HepG2 (cell line): ENCODE measurements around the gene PCBD2. TPM values are rescaled to one million over a fixed set of nuclear protein-coding genes. Genes with fewer than 3 reads are reported as not detected.

Experiments used
- FOXJ3 ChIP-seq: sonication (generic); formaldehyde crosslinking; IDR thresholded peaks from 2 replicates; pipeline ENCODE4 v1.4.0; 2020; ENCODE audit warnings: missing genetic modification reagents, mild to moderate bottlenecking, borderline replicate concordance
- GLMP ChIP-seq: sonication (generic); formaldehyde crosslinking; IDR thresholded peaks from 2 replicates; pipeline ENCODE4 v1.9.0; 2021; ENCODE audit warnings: missing genetic modification reagents, mild to moderate bottlenecking, borderline replicate concordance
- KLF13 ChIP-seq: sonication (generic); formaldehyde crosslinking; IDR thresholded peaks from 2 replicates; pipeline ENCODE4 v1.4.0; 2020; ENCODE audit warnings: mild to moderate bottlenecking, missing genetic modification reagents
- MAF1 ChIP-seq: sonication (generic); formaldehyde crosslinking; IDR thresholded peaks from 2 replicates; pipeline ENCODE4 v1.5.0; 2020; ENCODE audit warnings: missing genetic modification reagents, borderline replicate concordance
- PBX3 ChIP-seq: sonication (generic); formaldehyde crosslinking; IDR thresholded peaks from 2 replicates; pipeline ENCODE4 v1.8.1; 2023; ENCODE audit warnings: missing genetic modification reagents, inconsistent platforms, borderline replicate concordance
- SATB2 ChIP-seq: sonication (generic); formaldehyde crosslinking; IDR thresholded peaks from 2 replicates; pipeline ENCODE4 v1.5.0; 2020; ENCODE audit warnings: missing genetic modification reagents
- THAP11 ChIP-seq: IDR thresholded peaks from 2 replicates; pipeline ENCODE4 v1.6.1; 2016; ENCODE audit warnings: missing biosample characterization, missing genetic modification reagents
- ZFP37 ChIP-seq: sonication (generic); formaldehyde crosslinking; IDR thresholded peaks from 2 replicates; pipeline ENCODE4 v1.4.0; 2020; ENCODE audit warnings: missing genetic modification reagents, borderline replicate concordance
- ZMYM3 ChIP-seq: sonication (generic); formaldehyde crosslinking; IDR thresholded peaks from 2 replicates; pipeline ENCODE4 v1.5.1; 2020; ENCODE audit warnings: mild to moderate bottlenecking, missing genetic modification reagents
- ZNF550 ChIP-seq: sonication (generic); formaldehyde crosslinking; IDR thresholded peaks from 2 replicates; pipeline ENCODE4 v1.4.0; 2020; ENCODE audit warnings: mild to moderate bottlenecking, missing genetic modification reagents, borderline replicate concordance
- ZNF569 ChIP-seq: sonication (generic); formaldehyde crosslinking; IDR thresholded peaks from 2 replicates; pipeline ENCODE4 v1.5.0; 2020; ENCODE audit warnings: mild to moderate bottlenecking, missing genetic modification reagents, moderate library complexity, borderline replicate concordance
- ZNF572 ChIP-seq: sonication (generic); formaldehyde crosslinking; IDR thresholded peaks from 2 replicates; pipeline ENCODE4 v1.5.1; 2020; ENCODE audit warnings: mild to moderate bottlenecking, missing genetic modification reagents
- ZNF639 ChIP-seq: conservative IDR thresholded peaks from 2 replicates; pipeline ENCODE4 v1.6.1; 2018; ENCODE audit warnings: missing genetic modification reagents
- ZNF704 ChIP-seq: sonication (generic); formaldehyde crosslinking; IDR thresholded peaks from 2 replicates; pipeline ENCODE4 v1.8.1; 2023; ENCODE audit warnings: mild to moderate bottlenecking, inconsistent platforms, moderate library complexity, missing genetic modification reagents, borderline replicate concordance
- polyA plus RNA-seq, 8 experiments: library from polyadenylated mRNA; depleted of rRNA in 3 of 8; stranded (reverse) in 7 of 8; unstranded in 1 of 8; fragments of >200 nt; fragmentation: Illumina TruSeq in 4 of 8; extraction: Trizol in 4 of 8; gene quantifications; 2 replicates each; pipeline versions ENCODE4 v1.2.1 to v1.2.3, GENCODE V29; 2011 to 2016; ENCODE audit warnings: low read depth in 4 of 8, missing spikeins in 1 of 8, mixed read lengths in 1 of 8; ENCODE audit not compliant: insufficient read depth in 1 of 8
- total RNA-seq, 5 experiments: library from RNA; depleted of rRNA; stranded (reverse); fragments of >200 nt; fragmentation: Illumina TruSeq; extraction: Trizol; gene quantifications; 2 replicates each; pipeline ENCODE4 v1.2.3, GENCODE V29; 2016; ENCODE audit warnings: low read depth in 1 of 5
- TF ChIP-seq, protein P1 (sequence below): sonication (generic); formaldehyde crosslinking; IDR thresholded peaks from 2 replicates; pipeline ENCODE4 v1.8.0; 2022; ENCODE audit warnings: mild to moderate bottlenecking, missing genetic modification reagents; ENCODE audit not compliant: insufficient replicate concordance
- TF ChIP-seq, protein P2 (sequence below): sonication (generic); formaldehyde crosslinking; IDR thresholded peaks from 2 replicates; pipeline ENCODE4 v1.4.0; 2020; ENCODE audit warnings: missing genetic modification reagents

PCBD2 gene
- total and polyA plus RNA-seq, 2 of the 13 experiments (the other 11 are each of a cell fraction or from before 2014, with no cell fraction given), result 5.5 to 12.0 TPM

- peak; percentile 84 for TF ChIP-seq ZNF639
- no peak for TF ChIP-seq FOXJ3 (CRISPR knock-in tag)
- peak; percentile 81 for TF ChIP-seq THAP11
- TF ChIP-seq, protein P1, sequence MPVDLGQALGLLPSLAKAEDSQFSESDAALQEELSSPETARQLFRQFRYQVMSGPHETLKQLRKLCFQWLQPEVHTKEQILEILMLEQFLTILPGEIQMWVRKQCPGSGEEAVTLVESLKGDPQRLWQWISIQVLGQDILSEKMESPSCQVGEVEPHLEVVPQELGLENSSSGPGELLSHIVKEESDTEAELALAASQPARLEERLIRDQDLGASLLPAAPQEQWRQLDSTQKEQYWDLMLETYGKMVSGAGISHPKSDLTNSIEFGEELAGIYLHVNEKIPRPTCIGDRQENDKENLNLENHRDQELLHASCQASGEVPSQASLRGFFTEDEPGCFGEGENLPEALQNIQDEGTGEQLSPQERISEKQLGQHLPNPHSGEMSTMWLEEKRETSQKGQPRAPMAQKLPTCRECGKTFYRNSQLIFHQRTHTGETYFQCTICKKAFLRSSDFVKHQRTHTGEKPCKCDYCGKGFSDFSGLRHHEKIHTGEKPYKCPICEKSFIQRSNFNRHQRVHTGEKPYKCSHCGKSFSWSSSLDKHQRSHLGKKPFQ (CRISPR knock-in tag), result no peak
- no peak for TF ChIP-seq ZNF572 (CRISPR knock-in tag)
- TF ChIP-seq GLMP (CRISPR knock-in tag), result no peak
- TF ChIP-seq PBX3, result no peak
- no peak for TF ChIP-seq ZFP37 (CRISPR knock-in tag)
- TF ChIP-seq SATB2 (CRISPR knock-in tag), result no peak
- TF ChIP-seq, protein P2, sequence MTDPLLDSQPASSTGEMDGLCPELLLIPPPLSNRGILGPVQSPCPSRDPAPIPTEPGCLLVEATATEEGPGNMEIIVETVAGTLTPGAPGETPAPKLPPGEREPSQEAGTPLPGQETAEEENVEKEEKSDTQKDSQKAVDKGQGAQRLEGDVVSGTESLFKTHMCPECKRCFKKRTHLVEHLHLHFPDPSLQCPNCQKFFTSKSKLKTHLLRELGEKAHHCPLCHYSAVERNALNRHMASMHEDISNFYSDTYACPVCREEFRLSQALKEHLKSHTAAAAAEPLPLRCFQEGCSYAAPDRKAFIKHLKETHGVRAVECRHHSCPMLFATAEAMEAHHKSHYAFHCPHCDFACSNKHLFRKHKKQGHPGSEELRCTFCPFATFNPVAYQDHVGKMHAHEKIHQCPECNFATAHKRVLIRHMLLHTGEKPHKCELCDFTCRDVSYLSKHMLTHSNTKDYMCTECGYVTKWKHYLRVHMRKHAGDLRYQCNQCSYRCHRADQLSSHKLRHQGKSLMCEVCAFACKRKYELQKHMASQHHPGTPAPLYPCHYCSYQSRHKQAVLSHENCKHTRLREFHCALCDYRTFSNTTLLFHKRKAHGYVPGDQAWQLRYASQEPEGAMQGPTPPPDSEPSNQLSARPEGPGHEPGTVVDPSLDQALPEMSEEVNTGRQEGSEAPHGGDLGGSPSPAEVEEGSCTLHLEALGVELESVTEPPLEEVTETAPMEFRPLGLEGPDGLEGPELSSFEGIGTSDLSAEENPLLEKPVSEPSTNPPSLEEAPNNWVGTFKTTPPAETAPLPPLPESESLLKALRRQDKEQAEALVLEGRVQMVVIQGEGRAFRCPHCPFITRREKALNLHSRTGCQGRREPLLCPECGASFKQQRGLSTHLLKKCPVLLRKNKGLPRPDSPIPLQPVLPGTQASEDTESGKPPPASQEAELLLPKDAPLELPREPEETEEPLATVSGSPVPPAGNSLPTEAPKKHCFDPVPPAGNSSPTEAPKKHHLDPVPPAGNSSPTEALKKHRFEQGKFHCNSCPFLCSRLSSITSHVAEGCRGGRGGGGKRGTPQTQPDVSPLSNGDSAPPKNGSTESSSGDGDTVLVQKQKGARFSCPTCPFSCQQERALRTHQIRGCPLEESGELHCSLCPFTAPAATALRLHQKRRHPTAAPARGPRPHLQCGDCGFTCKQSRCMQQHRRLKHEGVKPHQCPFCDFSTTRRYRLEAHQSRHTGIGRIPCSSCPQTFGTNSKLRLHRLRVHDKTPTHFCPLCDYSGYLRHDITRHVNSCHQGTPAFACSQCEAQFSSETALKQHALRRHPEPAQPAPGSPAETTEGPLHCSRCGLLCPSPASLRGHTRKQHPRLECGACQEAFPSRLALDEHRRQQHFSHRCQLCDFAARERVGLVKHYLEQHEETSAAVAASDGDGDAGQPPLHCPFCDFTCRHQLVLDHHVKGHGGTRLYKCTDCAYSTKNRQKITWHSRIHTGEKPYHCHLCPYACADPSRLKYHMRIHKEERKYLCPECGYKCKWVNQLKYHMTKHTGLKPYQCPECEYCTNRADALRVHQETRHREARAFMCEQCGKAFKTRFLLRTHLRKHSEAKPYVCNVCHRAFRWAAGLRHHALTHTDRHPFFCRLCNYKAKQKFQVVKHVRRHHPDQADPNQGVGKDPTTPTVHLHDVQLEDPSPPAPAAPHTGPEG, result peak; percentile 66
- peak; percentile 87 for TF ChIP-seq ZMYM3
- no peak for TF ChIP-seq MAF1 (CRISPR knock-in tag)
- TF ChIP-seq ZNF704 (CRISPR knock-in tag), result peak; percentile 84; the same call in 1 of the 2 replicates
- no peak for TF ChIP-seq KLF13 (CRISPR knock-in tag)
- no peak for TF ChIP-seq ZNF550
- no peak for TF ChIP-seq ZNF569 (CRISPR knock-in tag)
Observed at GRCh38 chr5:134904610-134905245, at the start of gene PCBD2 (continued).
